HepG2 (cell line): ENCODE data around the gene DYNC2LI1. TPM values are rescaled to one million over a fixed set of nuclear protein-coding genes. Genes with fewer than 3 reads are reported as not detected.
A peak's percentile ranks its signal among the peaks of the same experiment; 100 is the strongest.

Experiments used
- FOXM1 ChIP-seq: sonication (generic); formaldehyde crosslinking; IDR thresholded peaks from 2 replicates; pipeline ENCODE4 v1.5.0; 2020; ENCODE audit warnings: missing genetic modification reagents
- KLF13 ChIP-seq: sonication (generic); formaldehyde crosslinking; IDR thresholded peaks from 2 replicates; pipeline ENCODE4 v1.4.0; 2020; ENCODE audit warnings: mild to moderate bottlenecking, missing genetic modification reagents
- MXI1 ChIP-seq: IDR thresholded peaks from 3 replicates; pipeline ENCODE4 v1.6.1; 2012; ENCODE audit warnings: low read depth, low read length, inconsistent platforms, borderline replicate concordance
- PHF8 ChIP-seq: sonication (generic); formaldehyde crosslinking; IDR thresholded peaks from 2 replicates; pipeline ENCODE4 v1.5.0; 2020; ENCODE audit warnings: missing genetic modification reagents
- RXRB ChIP-seq: IDR thresholded peaks from 2 replicates; pipeline ENCODE4 v1.6.1; 2016; ENCODE audit warnings: borderline replicate concordance, missing genetic modification reagents, missing compliant biosample characterization
- SALL1 ChIP-seq: sonication (generic); formaldehyde crosslinking; IDR thresholded peaks from 2 replicates; pipeline ENCODE4 v1.8.0; 2022; ENCODE audit warnings: mild to moderate bottlenecking, missing genetic modification reagents
- SMARCE1 ChIP-seq: fragments of 450-650 bp; IDR thresholded peaks from 2 replicates; pipeline ENCODE4 v1.6.1; 2017; ENCODE audit warnings: borderline replicate concordance
- SOX6 ChIP-seq, 2 experiments: fragments of 450-650 bp in 1 of 2; sonication (generic) in 1 of 2; formaldehyde crosslinking in 1 of 2; IDR thresholded peaks; 2 replicates each; pipeline versions ENCODE4 v1.4.0 to v1.6.1; 2017 to 2020; ENCODE audit warnings: antibody characterized with exemption in 1 of 2, mild to moderate bottlenecking in 1 of 2, missing genetic modification reagents in 1 of 2
- TAF15 ChIP-seq: fragments of 200-400 bp; formaldehyde crosslinking; IDR thresholded peaks from one replicate; pipeline ENCODE4 v1.6.1; 2018; ENCODE audit warnings: mild to moderate bottlenecking, low read depth, low read length; ENCODE audit not compliant: poor library complexity, severe bottlenecking
- TBP ChIP-seq: sonication (generic); formaldehyde crosslinking; IDR thresholded peaks from 2 replicates; pipeline ENCODE4 v1.5.0; 2020; ENCODE audit warnings: missing genetic modification reagents
- THAP11 ChIP-seq: IDR thresholded peaks from 2 replicates; pipeline ENCODE4 v1.6.1; 2016; ENCODE audit warnings: missing biosample characterization, missing genetic modification reagents
- U2AF1 ChIP-seq: fragments of 200-400 bp; formaldehyde crosslinking; optimal IDR thresholded peaks from 2 replicates; pipeline ENCODE3; 2017; ENCODE audit warnings: mild to moderate bottlenecking, low read depth, low read length
- ZMYM3 ChIP-seq: sonication (generic); formaldehyde crosslinking; IDR thresholded peaks from 2 replicates; pipeline ENCODE4 v1.5.1; 2020; ENCODE audit warnings: mild to moderate bottlenecking, missing genetic modification reagents
- ZNF264 ChIP-seq: sonication (generic); formaldehyde crosslinking; IDR thresholded peaks from 2 replicates; pipeline ENCODE4 v1.4.0; 2020; ENCODE audit warnings: missing genetic modification reagents
- ZNF777 ChIP-seq: sonication (generic); formaldehyde crosslinking; IDR thresholded peaks from 2 replicates; pipeline ENCODE4 v1.4.0; 2020; ENCODE audit warnings: missing genetic modification reagents
- ZSCAN30 ChIP-seq: sonication (generic); formaldehyde crosslinking; IDR thresholded peaks from 2 replicates; pipeline ENCODE4 v1.5.0; 2020; ENCODE audit warnings: mild to moderate bottlenecking, missing genetic modification reagents
- polyA plus RNA-seq, 8 experiments: library from polyadenylated mRNA; depleted of rRNA in 3 of 8; stranded (reverse) in 7 of 8; unstranded in 1 of 8; fragments of >200 nt; fragmentation: Illumina TruSeq in 4 of 8; extraction: Trizol in 4 of 8; gene quantifications; 2 replicates each; pipeline versions ENCODE4 v1.2.1 to v1.2.3, GENCODE V29; 2011 to 2016; ENCODE audit warnings: low read depth in 4 of 8, missing spikeins in 1 of 8, mixed read lengths in 1 of 8; ENCODE audit not compliant: insufficient read depth in 1 of 8
- total RNA-seq, 5 experiments: library from RNA; depleted of rRNA; stranded (reverse); fragments of >200 nt; fragmentation: Illumina TruSeq; extraction: Trizol; gene quantifications; 2 replicates each; pipeline ENCODE4 v1.2.3, GENCODE V29; 2016; ENCODE audit warnings: low read depth in 1 of 5
- TF ChIP-seq, protein P1 (sequence below): sonication (generic); formaldehyde crosslinking; IDR thresholded peaks from 2 replicates; pipeline ENCODE4 v1.4.0; 2020; ENCODE audit warnings: missing genetic modification reagents, mild to moderate bottlenecking, borderline replicate concordance
- TF ChIP-seq, protein P2 (sequence below): sonication (generic); formaldehyde crosslinking; IDR thresholded peaks from 2 replicates; pipeline ENCODE4 v1.8.1; 2022; ENCODE audit warnings: mild to moderate bottlenecking, missing genetic modification reagents
- TF ChIP-seq, protein P3 (sequence below): sonication (generic); formaldehyde crosslinking; IDR thresholded peaks from 2 replicates; pipeline ENCODE4 v1.9.0; 2021; ENCODE audit warnings: missing genetic modification reagents, mild to moderate bottlenecking, borderline replicate concordance
- TF ChIP-seq, protein P4 (sequence below): sonication (generic); formaldehyde crosslinking; IDR thresholded peaks from 2 replicates; pipeline ENCODE4 v1.4.0; 2020; ENCODE audit warnings: mild to moderate bottlenecking, missing genetic modification reagents
- TF ChIP-seq, protein P5 (sequence below): sonication (generic); formaldehyde crosslinking; IDR thresholded peaks from 2 replicates; pipeline ENCODE4 v1.8.0; 2022; ENCODE audit warnings: missing genetic modification reagents, mild to moderate bottlenecking, borderline replicate concordance
- TF ChIP-seq, protein P6 (sequence below): sonication (generic); formaldehyde crosslinking; IDR thresholded peaks from 2 replicates; pipeline ENCODE4 v1.5.0; 2020; ENCODE audit warnings: mild to moderate bottlenecking, missing genetic modification reagents

Gene DYNC2LI1
- total and polyA plus RNA-seq, 2 of the 13 experiments (the other 11 are each of a cell fraction or from before 2014, with no cell fraction given): 16.9 to 23.2 TPM

DNA sequence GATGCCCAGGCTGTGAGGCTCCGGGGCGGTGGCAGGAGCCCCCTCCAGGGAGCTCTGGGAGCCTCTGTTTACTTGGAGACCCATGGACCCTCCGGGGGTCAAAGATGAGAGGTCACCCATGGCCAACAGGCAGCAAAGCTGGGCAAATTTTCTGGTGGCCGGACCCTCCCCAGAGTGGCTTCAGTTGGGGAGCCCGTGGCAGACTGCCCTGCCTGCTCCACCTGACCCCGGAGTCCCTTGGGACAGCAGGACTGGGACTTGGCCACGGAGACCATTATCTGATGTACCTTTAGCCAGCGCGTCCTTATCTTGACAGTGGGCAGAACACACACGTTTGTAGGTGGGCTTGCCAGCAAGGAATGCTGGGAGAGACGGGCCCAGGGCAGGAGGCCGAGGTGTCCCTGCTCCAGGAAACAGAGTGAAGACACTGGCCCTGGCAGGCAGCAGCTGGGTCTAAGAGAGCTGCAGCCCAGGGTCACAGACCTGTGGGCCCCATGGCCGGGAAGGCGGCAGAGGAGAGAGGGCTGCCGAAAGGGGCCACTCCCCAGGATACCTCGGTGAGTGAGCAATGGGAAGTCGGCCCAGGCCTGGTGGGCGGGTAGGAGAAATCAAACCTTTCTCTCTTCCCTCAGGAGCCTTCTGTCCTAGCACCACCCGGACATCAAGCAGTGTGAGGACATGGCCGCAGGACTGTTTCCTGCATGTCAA, 64.9 kb downstream of the DYNC2LI1 start, which contains the start of the genes ABCG5 and ABCG8 (continued):
- TF ChIP-seq MXI1: no peak
- TF ChIP-seq ZNF777 (CRISPR knock-in tag): peak; percentile 41; the same call in 1 of the 2 replicates
- peak; percentile 27; the same call in 1 of the 2 replicates for TF ChIP-seq ZMYM3 (CRISPR knock-in tag)
- TF ChIP-seq PHF8 (CRISPR knock-in tag): peak; percentile 84; the same call in 1 of the 2 replicates
- TF ChIP-seq SALL1 (CRISPR knock-in tag): peak; percentile 76
- TF ChIP-seq, protein P1, sequence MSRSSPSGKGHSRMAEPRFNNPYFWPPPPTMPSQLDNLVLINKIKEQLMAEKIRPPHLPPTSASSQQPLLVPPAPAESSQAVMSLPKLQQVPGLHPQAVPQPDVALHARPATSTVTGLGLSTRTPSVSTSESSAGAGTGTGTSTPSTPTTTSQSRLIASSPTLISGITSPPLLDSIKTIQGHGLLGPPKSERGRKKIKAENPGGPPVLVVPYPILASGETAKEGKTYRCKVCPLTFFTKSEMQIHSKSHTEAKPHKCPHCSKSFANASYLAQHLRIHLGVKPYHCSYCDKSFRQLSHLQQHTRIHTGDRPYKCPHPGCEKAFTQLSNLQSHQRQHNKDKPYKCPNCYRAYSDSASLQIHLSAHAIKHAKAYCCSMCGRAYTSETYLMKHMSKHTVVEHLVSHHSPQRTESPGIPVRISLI: 0 out of 2 replicates have a peak, but pooled peaks have one; percentile 10
- TF ChIP-seq KLF13 (CRISPR knock-in tag): no peak
- TF ChIP-seq, protein P2, sequence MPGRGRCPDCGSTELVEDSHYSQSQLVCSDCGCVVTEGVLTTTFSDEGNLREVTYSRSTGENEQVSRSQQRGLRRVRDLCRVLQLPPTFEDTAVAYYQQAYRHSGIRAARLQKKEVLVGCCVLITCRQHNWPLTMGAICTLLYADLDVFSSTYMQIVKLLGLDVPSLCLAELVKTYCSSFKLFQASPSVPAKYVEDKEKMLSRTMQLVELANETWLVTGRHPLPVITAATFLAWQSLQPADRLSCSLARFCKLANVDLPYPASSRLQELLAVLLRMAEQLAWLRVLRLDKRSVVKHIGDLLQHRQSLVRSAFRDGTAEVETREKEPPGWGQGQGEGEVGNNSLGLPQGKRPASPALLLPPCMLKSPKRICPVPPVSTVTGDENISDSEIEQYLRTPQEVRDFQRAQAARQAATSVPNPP: 0 out of 2 replicates have a peak, but pooled peaks have one; percentile 46
- TF ChIP-seq, protein P3, sequence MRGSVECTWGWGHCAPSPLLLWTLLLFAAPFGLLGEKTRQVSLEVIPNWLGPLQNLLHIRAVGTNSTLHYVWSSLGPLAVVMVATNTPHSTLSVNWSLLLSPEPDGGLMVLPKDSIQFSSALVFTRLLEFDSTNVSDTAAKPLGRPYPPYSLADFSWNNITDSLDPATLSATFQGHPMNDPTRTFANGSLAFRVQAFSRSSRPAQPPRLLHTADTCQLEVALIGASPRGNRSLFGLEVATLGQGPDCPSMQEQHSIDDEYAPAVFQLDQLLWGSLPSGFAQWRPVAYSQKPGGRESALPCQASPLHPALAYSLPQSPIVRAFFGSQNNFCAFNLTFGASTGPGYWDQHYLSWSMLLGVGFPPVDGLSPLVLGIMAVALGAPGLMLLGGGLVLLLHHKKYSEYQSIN: no peak; the same call in 1 of the 2 replicates
- no peak for TF ChIP-seq U2AF1
- TF ChIP-seq TAF15: no peak
- TF ChIP-seq THAP11 (CRISPR knock-in tag): peak; percentile 89
- TF ChIP-seq SOX6 (IDR thresholded peaks at IDR 0.05): no peak
- TF ChIP-seq SOX6 (CRISPR knock-in tag; IDR thresholded peaks at IDR 0.05): peak; percentile 55
- TF ChIP-seq, protein P4, sequence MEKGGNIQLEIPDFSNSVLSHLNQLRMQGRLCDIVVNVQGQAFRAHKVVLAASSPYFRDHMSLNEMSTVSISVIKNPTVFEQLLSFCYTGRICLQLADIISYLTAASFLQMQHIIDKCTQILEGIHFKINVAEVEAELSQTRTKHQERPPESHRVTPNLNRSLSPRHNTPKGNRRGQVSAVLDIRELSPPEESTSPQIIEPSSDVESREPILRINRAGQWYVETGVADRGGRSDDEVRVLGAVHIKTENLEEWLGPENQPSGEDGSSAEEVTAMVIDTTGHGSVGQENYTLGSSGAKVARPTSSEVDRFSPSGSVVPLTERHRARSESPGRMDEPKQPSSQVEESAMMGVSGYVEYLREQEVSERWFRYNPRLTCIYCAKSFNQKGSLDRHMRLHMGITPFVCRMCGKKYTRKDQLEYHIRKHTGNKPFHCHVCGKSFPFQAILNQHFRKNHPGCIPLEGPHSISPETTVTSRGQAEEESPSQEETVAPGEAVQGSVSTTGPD (CRISPR knock-in tag): no peak
- 0 out of 2 replicates have a peak, but pooled peaks have one; percentile 62 for TF ChIP-seq ZSCAN30
- TF ChIP-seq ZNF264 (CRISPR knock-in tag): peak; percentile 66; the same call in 1 of the 2 replicates
- no peak; the same call in 1 of the 2 replicates for TF ChIP-seq FOXM1 (CRISPR knock-in tag)
- TF ChIP-seq RXRB: no peak; the same call in 1 of the 2 replicates
- TF ChIP-seq SMARCE1: no peak
- no peak for TF ChIP-seq TBP
- TF ChIP-seq, protein P5, sequence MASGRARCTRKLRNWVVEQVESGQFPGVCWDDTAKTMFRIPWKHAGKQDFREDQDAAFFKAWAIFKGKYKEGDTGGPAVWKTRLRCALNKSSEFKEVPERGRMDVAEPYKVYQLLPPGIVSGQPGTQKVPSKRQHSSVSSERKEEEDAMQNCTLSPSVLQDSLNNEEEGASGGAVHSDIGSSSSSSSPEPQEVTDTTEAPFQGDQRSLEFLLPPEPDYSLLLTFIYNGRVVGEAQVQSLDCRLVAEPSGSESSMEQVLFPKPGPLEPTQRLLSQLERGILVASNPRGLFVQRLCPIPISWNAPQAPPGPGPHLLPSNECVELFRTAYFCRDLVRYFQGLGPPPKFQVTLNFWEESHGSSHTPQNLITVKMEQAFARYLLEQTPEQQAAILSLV (CRISPR knock-in tag): peak; percentile 38; the same call in 1 of the 2 replicates
- TF ChIP-seq, protein P6, sequence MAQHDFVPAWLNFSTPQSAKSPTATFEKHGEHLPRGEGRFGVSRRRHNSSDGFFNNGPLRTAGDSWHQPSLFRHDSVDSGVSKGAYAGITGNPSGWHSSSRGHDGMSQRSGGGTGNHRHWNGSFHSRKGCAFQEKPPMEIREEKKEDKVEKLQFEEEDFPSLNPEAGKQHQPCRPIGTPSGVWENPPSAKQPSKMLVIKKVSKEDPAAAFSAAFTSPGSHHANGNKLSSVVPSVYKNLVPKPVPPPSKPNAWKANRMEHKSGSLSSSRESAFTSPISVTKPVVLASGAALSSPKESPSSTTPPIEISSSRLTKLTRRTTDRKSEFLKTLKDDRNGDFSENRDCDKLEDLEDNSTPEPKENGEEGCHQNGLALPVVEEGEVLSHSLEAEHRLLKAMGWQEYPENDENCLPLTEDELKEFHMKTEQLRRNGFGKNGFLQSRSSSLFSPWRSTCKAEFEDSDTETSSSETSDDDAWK (CRISPR knock-in tag): no peak
